DND-41 (cell line): ENCODE measurements around the gene PLCD1.

Source experiments
- EZH2 ChIP-seq: IDR thresholded peaks from 3 replicates; pipeline ENCODE4 v1.6.1; 2012; ENCODE audit warnings: borderline replicate concordance, low read depth, mild to moderate bottlenecking, moderate library complexity, low read length, inconsistent platforms; ENCODE audit not compliant: severe bottlenecking
- TF ChIP-seq, protein P1 (sequence below): IDR thresholded peaks from 2 replicates; pipeline ENCODE4 v1.5.1; 2012; ENCODE audit warnings: borderline replicate concordance, low read length, moderate library complexity, mild to moderate bottlenecking; ENCODE audit not compliant: poor library complexity, severe bottlenecking; ENCODE audit errors: extremely low read depth

DNA sequence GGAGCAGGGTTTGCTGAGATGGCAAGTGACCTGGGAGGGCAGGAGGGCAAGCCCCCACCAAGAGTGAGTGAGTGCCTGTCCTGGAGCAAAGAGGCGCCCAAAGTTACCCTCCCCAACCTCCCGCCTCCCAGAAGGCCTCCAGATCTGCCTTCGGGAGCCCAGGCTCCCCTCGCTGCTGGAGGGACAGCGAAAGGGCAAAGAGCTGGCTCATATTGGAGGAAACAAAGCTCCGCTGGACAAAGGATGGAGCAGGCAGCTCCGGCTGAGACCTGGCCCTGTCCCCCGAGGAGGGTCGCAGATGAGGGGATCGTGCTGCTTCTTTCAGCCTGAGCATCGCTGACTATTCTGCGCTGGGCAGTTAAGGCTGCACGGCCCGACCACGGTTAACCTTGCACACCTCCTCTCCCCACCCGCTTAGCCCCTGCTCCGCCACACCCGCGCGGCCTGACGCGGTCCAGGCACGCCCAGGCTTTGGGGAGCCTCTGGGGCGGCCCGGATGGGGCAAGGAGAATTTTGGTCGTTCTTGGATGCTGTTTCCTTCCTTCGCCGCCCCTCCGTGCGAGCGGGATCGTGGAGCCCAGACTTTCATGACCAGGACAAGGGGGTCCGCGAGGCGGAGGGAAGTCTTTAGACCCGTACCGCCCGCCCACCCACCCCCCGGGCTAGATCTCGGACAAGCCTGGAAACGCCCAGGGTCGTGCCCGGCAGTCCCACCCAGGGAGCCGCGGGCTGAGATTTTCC lies 651 bp downstream of the PLCD1 start:
- TF ChIP-seq EZH2: no peak
- TF ChIP-seq, protein P1, sequence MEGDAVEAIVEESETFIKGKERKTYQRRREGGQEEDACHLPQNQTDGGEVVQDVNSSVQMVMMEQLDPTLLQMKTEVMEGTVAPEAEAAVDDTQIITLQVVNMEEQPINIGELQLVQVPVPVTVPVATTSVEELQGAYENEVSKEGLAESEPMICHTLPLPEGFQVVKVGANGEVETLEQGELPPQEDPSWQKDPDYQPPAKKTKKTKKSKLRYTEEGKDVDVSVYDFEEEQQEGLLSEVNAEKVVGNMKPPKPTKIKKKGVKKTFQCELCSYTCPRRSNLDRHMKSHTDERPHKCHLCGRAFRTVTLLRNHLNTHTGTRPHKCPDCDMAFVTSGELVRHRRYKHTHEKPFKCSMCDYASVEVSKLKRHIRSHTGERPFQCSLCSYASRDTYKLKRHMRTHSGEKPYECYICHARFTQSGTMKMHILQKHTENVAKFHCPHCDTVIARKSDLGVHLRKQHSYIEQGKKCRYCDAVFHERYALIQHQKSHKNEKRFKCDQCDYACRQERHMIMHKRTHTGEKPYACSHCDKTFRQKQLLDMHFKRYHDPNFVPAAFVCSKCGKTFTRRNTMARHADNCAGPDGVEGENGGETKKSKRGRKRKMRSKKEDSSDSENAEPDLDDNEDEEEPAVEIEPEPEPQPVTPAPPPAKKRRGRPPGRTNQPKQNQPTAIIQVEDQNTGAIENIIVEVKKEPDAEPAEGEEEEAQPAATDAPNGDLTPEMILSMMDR: no peak
